Prostate gland (tissue), 2 donors: Measurements from ENCODE around the gene TMEM132D. TPM values are rescaled to one million over a fixed set of nuclear protein-coding genes. Genes with fewer than 3 reads are reported as not detected.

Experiments
- DNase-seq: peaks from one replicate; pipeline ENCODE4 v3.0.0-alpha.2; 2019; ENCODE audit warnings: low spot score
- H3K27ac ChIP-seq, 2 donors: fragments of 200-600 bp; sonication (generic); 2 replicates each; pipeline ENCODE4 v1.5.1; 2017 to 2019
- H3K27me3 ChIP-seq: fragments of 200-600 bp; sonication (generic); replicated peaks from 2 replicates; pipeline ENCODE4 v1.5.1; 2019; ENCODE audit not compliant: insufficient read depth
- H3K36me3 ChIP-seq, 2 donors: fragments of 200-600 bp; sonication (generic); 1 replicate in 1 of 2; 2 replicates in 1 of 2; pipeline versions ENCODE4 v1.5.1 to v1.8.1; 2017 to 2019
- H3K4me1 ChIP-seq: fragments of 200-600 bp; sonication (generic); replicated peaks from 2 replicates; pipeline ENCODE4 v1.5.1; 2019
- H3K4me3 ChIP-seq, 2 donors: fragments of 200-600 bp; sonication (generic); 2 replicates each; pipeline ENCODE4 v1.5.1; 2017 to 2019
- H3K9me3 ChIP-seq: fragments of 200-600 bp; sonication (generic); 2 replicates; pipeline ENCODE4 v1.5.1; 2017
- CTCF ChIP-seq, 4 experiments: fragments of 200-600 bp in 2 of 4; fragments of 450-650 bp in 2 of 4; sonication (generic) in 2 of 4; IDR thresholded peaks; 1 replicate in 3 of 4; 2 replicates in 1 of 4; pipeline ENCODE4 v1.5.1; 2016 to 2019; ENCODE audit warnings: antibody characterized with exemption in 4 of 4, mild to moderate bottlenecking in 2 of 4, moderate library complexity in 2 of 4
- POLR2A ChIP-seq: fragments of 450-650 bp; IDR thresholded peaks from one replicate; pipeline ENCODE4 v1.6.1; 2016; ENCODE audit warnings: antibody characterized with exemption, mild to moderate bottlenecking
- POLR2AphosphoS5 ChIP-seq: sonication (generic); formaldehyde crosslinking; IDR thresholded peaks from one replicate; pipeline ENCODE4 v1.6.1; 2017; ENCODE audit warnings: antibody characterized with exemption
- WGBS: methylation state at CpG from one replicate; pipeline ENCODE4 v1.1.5; 2018; 5-methylcytosine and 5-hydroxymethylcytosine counted together
- intact Hi-C: fragments of 100-400 bp; cut with DNase I; formaldehyde crosslinking; loops from one replicate; pipeline ENCODE4 v1.14.2; 2022
- total RNA-seq, 2 donors: library from RNA; depleted of rRNA; stranded (reverse); fragments of >200 nt; gene quantifications; one replicate each; pipeline ENCODE4 v1.1.0, GENCODE V29; 2016

The TMEM132D gene
- total RNA-seq, 2 donors from 2014 or later: 0.57 to 1.3 TPM

- no peaks in the 10 kb centered on the region for H3K4me1 ChIP-seq
- no peaks in the 10 kb centered on the region for H3K9me3 ChIP-seq
- H3K27me3 ChIP-seq: no peaks in the 10 kb centered on the region
- WGBS: 70% methylated on average over 17 of the region's 17 CpGs
- intact Hi-C loops: no loop called here
- H3K36me3 ChIP-seq: no peaks in the 10 kb centered on the region
- H3K4me3 ChIP-seq: no peak overlapping the region
- TF ChIP-seq CTCF (IDR thresholded peaks at IDR 0.05): no peak
- no peak for TF ChIP-seq POLR2AphosphoS5
- no peak for TF ChIP-seq POLR2A
- DNase-seq: no peak
- no peak overlapping the region for H3K27ac ChIP-seq
Observed at GRCh38 chr12:129772501-129773493, 131.0 kb downstream of the TMEM132D start.

GRCh38 chr12:129771238-129771637 is 132.6 kb downstream of the TMEM132D start:
- H3K9me3 ChIP-seq: no peaks in the 10 kb centered on the region
- no peak overlapping the region for H3K4me3 ChIP-seq
- TF ChIP-seq POLR2AphosphoS5 (no peak), CTCF (IDR thresholded peaks at IDR 0.05) (no peak)
- no peak for DNase-seq
- WGBS: 36% methylated on average over 4 of the region's 4 CpGs
- intact Hi-C loops: no loop called here
- no peaks in the 10 kb centered on the region for H3K27me3 ChIP-seq
- H3K36me3 ChIP-seq: no peaks in the 10 kb centered on the region
- no peak overlapping the region for H3K27ac ChIP-seq
- H3K4me1 ChIP-seq: no peaks in the 10 kb centered on the region

- Histone ChIP-seq H3K4me3 (no peak overlapping the region), H3K4me1 (no peaks in the 10 kb centered on the region), H3K27me3 (no peaks in the 10 kb centered on the region), H3K9me3 (no peaks in the 10 kb centered on the region), H3K36me3 (no peaks in the 10 kb centered on the region), H3K27ac (no peak overlapping the region)
- intact Hi-C loops: no loop called here
- 74% methylated on average over 5 of the region's 5 CpGs for whole genome bisulfite sequencing
- DNase-seq: no peak
- no peak for TF ChIP-seq CTCF (IDR thresholded peaks at IDR 0.05)
- no peak for TF ChIP-seq POLR2A
- TF ChIP-seq POLR2AphosphoS5: no peak
Observed at GRCh38 chr12:129765719-129766118, 138.1 kb downstream of the TMEM132D start.

- WGBS: 65% methylated on average over 5 of the region's 5 CpGs
- intact Hi-C loops: no loop called here
Observed at GRCh38 chr12:129762436-129762835, 141.4 kb downstream of the TMEM132D start.

More at GRCh38 chr12:129762436-129762835, 141.4 kb downstream of the TMEM132D start:
- no peaks in the 10 kb centered on the region for H3K27me3 ChIP-seq
- H3K9me3 ChIP-seq: no peaks in the 10 kb centered on the region
- no peak overlapping the region for H3K4me3 ChIP-seq
- no peak for DNase-seq
- H3K27ac ChIP-seq: no peak overlapping the region
- no peaks in the 10 kb centered on the region for H3K4me1 ChIP-seq
- TF ChIP-seq CTCF (IDR thresholded peaks at IDR 0.05) (no peak), POLR2A (no peak), POLR2AphosphoS5 (no peak)
- no peaks in the 10 kb centered on the region for H3K36me3 ChIP-seq
